ENCODE results near the gene NOS2. TPM values are rescaled to one million over a fixed set of nuclear protein-coding genes. Genes with fewer than 3 reads are reported as not detected.

The NOS2 gene
- total RNA-seq, 1 experiment from 2014 or later = not detected

- H3K9me3 ChIP-seq (ENCODE audit: insufficient read depth, low read depth) = no peaks in the 10 kb centered on the region
- H4K20me1 ChIP-seq (ENCODE audit: insufficient read depth) = no peaks in the 10 kb centered on the region
- H3K4me3 ChIP-seq = no peak overlapping the region
- no peaks in the 10 kb centered on the region for H3K36me3 ChIP-seq (ENCODE audit: low read depth)
- no peaks in the 10 kb centered on the region for H3K9me2 ChIP-seq (ENCODE audit: insufficient read depth)
- DNase-seq = no peak
- H3K4me2 ChIP-seq = no peak overlapping the region
- ChIA-PET CTCF (no interaction called here), POLR2A (ENCODE audit: unreplicated experiment) (no interaction called here)
- TF ChIP-seq CTCF (conservative IDR thresholded peaks at IDR 0.05) = no peak
- TF ChIP-seq EZH2 (IDR thresholded peaks at IDR 0.05; ENCODE audit: low read depth) = no peak
- no peak overlapping the region for H2AFZ ChIP-seq
- BruUV-seq (replicated peaks) = no TSS peak
- intact Hi-C loops (cut with micrococcal nuclease; ENCODE audit: unreplicated experiment) = loop anchor here (10.0 kb wide), 1 partner anchor 393 kb away; no protein-coding TSS in a partner anchor
- peaks cover 39% of the 10 kb centered on the region for H3K27me3 ChIP-seq (ENCODE audit: insufficient read depth, low read depth)
- H3K27ac ChIP-seq = no peak overlapping the region
- peaks cover under 1% of the 10 kb centered on the region; the same call in 1 of the 2 replicates for H3F3A ChIP-seq (ENCODE audit: insufficient read depth, low read depth)
- no peaks in the 10 kb centered on the region for H3K79me2 ChIP-seq (ENCODE audit: low read depth)
- peaks cover 4% of the 10 kb centered on the region for H3K4me1 ChIP-seq (replicated peaks; ENCODE audit: insufficient read depth)
Measured at GRCh38 chr17:27792095-27792494, 8.2 kb downstream of the NOS2 start.

- ChIA-PET POLR2A (ENCODE audit: unreplicated experiment) (no interaction called here), CTCF (interaction anchor here (0.6 kb wide), 1 partner anchor 134 kb away, joined by 3 read pairs; no protein-coding TSS in a partner anchor)
- no peak overlapping the region for H3K4me2 ChIP-seq
Measured at GRCh38 chr17:27788919-27789318, 11.4 kb downstream of the NOS2 start.

GRCh38 chr17:27783440-27784350 lies 16.6 kb downstream of the NOS2 start:
- ChIA-PET CTCF (no interaction called here), POLR2A (ENCODE audit: unreplicated experiment) (no interaction called here)
- H3K4me3 ChIP-seq = no peak overlapping the region

More at GRCh38 chr17:27788919-27789318, 11.4 kb downstream of the NOS2 start:
- no TSS peak for BruUV-seq (replicated peaks)
- Histone ChIP-seq H3K79me2 (ENCODE audit: low read depth) (no peaks in the 10 kb centered on the region), H3K27me3 (ENCODE audit: insufficient read depth, low read depth) (peaks cover 24% of the 10 kb centered on the region), H3K4me1 (replicated peaks; ENCODE audit: insufficient read depth) (no peaks in the 10 kb centered on the region), H3K27ac (no peak overlapping the region), H2AFZ (no peak overlapping the region), H3K9me2 (ENCODE audit: insufficient read depth) (no peaks in the 10 kb centered on the region), H3K36me3 (ENCODE audit: low read depth) (no peaks in the 10 kb centered on the region), H3K4me3 (no peak overlapping the region), H3K9me3 (ENCODE audit: insufficient read depth, low read depth) (no peaks in the 10 kb centered on the region), H3F3A (ENCODE audit: insufficient read depth, low read depth) (no peaks in the 10 kb centered on the region), H4K20me1 (ENCODE audit: insufficient read depth) (no peaks in the 10 kb centered on the region)
- intact Hi-C loops (cut with micrococcal nuclease; ENCODE audit: unreplicated experiment) = no loop called here
- no peak for DNase-seq
- TF ChIP-seq EZH2 (IDR thresholded peaks at IDR 0.05; ENCODE audit: low read depth) (no peak), CTCF (conservative IDR thresholded peaks at IDR 0.05) (no peak)

More at GRCh38 chr17:27783440-27784350, 16.6 kb downstream of the NOS2 start:
- no peak for DNase-seq
- Histone ChIP-seq H3F3A (ENCODE audit: insufficient read depth, low read depth) (no peaks in the 10 kb centered on the region), H3K4me1 (replicated peaks; ENCODE audit: insufficient read depth) (no peaks in the 10 kb centered on the region), H3K27me3 (ENCODE audit: insufficient read depth, low read depth) (peaks cover 43% of the 10 kb centered on the region), H3K9me3 (ENCODE audit: insufficient read depth, low read depth) (no peaks in the 10 kb centered on the region), H2AFZ (no peak overlapping the region), H3K79me2 (ENCODE audit: low read depth) (no peaks in the 10 kb centered on the region), H4K20me1 (ENCODE audit: insufficient read depth) (no peaks in the 10 kb centered on the region), H3K27ac (no peak overlapping the region), H3K4me2 (no peak overlapping the region), H3K36me3 (ENCODE audit: low read depth) (no peaks in the 10 kb centered on the region), H3K9me2 (ENCODE audit: insufficient read depth) (no peaks in the 10 kb centered on the region)
- intact Hi-C loops (cut with micrococcal nuclease; ENCODE audit: unreplicated experiment) = no loop called here
- TF ChIP-seq CTCF (conservative IDR thresholded peaks at IDR 0.05) (no peak), EZH2 (IDR thresholded peaks at IDR 0.05; ENCODE audit: low read depth) (no peak)
- BruUV-seq (replicated peaks) = no TSS peak

Data from PC-9 (cell line).